Smooth muscle cell of bladder (primary cell): ENCODE results near the gene NPDC1. TPM values are rescaled to one million over a fixed set of nuclear protein-coding genes. Genes with fewer than 3 reads are reported as not detected.

ENCODE experiments used
- total RNA-seq: library from RNA; depleted of rRNA; stranded (reverse); fragments of >200 nt; gene quantifications from 2 replicates; pipeline ENCODE4 v1.2.3, GENCODE V29; 2014

Gene NPDC1, protein sequence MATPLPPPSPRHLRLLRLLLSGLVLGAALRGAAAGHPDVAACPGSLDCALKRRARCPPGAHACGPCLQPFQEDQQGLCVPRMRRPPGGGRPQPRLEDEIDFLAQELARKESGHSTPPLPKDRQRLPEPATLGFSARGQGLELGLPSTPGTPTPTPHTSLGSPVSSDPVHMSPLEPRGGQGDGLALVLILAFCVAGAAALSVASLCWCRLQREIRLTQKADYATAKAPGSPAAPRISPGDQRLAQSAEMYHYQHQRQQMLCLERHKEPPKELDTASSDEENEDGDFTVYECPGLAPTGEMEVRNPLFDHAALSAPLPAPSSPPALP
- total RNA-seq: 12.1 and 18.4 TPM in 2 replicates

DNA sequence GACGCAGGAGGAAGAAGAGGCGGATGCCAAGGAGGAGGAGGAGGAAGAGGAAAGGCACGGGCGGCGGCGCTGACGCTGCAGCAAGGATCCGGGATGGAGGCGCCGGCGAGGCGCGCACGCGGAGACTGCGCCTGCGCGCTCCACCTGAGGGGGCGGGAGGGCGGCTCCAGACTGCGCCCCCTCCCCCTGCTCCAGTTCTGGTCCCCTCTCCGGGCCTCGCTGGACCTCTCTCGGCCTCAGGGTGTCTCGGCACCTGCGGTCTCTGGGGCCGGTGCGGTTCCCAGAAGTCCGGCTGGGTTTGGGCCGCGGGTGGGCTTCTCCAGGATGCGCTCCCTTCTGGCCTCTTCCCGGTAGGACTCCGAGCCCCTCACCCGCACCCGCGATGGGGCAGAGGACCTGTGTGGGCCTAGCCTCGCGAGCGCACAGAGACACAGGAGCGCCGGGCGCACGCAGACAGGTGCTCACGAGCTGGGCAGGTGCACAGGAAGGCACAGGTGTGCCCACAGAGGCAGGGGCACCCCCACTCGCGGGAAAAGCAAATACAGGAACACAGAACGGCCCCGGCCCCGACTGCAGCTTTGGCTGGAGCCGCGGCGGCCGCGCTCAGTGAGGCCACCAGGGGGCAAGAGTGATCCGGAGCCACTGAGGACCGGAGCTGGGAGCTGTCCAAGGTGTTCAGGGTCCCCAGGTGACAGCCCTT is at the start of gene NPDC1:
NPDC1 (minus strand) TSS at position 90 of the 700 bp plus-strand sequence. CDS start 188 bp downstream, outside the sequence.

DNA sequence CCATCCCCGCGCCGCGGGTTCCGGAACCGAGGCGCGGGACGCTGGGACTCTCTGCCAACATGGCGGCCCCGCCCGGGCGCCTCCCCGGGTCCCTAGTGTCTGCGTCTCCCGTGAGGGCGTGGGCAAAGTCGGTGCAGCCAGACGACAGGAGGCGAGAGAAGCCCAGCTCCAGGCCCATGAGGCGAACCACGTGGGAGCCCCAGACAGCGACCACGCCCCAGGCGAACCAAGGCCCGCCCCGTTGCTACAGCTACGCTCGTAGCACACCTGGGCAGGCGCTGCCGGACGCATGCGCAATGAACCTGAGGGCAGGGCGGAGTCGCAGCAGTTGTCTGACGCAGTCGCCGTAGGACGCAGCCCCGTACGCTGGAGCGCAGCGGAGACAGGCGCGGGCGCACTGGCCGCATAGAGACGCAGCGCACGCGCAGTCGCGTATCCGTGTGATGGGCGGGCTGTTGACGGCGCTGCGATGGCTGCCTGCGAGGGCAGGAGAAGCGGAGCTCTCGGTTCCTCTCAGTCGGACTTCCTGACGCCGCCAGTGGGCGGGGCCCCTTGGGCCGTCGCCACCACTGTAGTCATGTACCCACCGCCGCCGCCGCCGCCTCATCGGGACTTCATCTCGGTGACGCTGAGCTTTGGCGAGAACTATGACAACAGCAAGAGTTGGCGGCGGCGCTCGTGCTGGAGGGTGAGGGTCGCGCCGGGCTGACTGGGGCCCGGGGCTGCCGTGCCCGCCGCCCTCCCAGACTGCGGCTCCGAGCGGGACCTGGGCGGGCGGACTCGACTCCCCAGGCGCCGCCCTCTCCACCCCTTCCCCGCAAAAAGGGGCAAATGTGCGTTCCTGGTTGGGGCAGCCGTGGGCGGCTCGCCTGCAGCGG is 40.8 kb upstream of the NPDC1 start, which contains the start of gene MAN1B1:
MAN1B1 (plus strand) TSS at position 455 of the 878 bp plus-strand sequence; CDS start at position 470, 15 bp downstream.

DNA sequence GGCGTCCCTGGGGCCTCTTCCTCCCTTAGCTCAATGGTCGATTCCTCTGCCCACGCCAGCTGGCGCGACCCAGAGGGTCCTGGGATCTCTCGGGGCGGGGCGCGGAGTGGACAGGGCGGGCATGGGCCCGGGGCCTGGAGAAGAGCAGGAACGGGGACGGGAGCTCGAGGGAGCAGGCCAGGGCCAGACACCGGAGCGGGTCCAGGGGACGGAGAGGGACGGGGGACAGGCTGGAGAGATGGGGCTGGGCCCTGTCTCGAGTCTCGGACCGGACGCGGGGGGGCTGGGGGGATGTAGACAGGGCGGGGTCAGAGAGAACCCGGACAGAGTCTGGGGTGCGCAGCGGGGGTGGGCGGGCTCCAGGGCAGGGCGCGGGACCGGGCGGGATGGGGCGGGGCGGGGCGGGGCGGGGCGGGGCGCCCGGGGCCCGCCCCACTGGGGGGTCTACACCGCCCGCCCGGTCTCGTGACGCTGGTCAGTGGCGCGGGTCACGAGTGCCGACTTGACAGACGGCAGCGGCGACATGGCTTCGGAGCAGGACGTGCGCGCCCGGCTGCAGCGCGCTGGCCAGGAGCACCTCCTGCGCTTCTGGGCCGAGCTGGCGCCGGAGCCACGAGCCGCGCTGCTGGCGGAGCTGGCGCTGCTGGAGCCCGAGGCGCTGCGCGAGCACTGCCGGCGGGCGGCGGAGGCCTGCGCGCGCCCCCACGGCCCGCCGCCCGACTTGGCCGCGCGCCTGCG is 31.2 kb upstream of the NPDC1 start, which contains the start of gene UAP1L1:
UAP1L1 (plus strand) TSS at position 508 of the 738 bp plus-strand sequence; CDS start at position 524, 16 bp downstream.

DNA sequence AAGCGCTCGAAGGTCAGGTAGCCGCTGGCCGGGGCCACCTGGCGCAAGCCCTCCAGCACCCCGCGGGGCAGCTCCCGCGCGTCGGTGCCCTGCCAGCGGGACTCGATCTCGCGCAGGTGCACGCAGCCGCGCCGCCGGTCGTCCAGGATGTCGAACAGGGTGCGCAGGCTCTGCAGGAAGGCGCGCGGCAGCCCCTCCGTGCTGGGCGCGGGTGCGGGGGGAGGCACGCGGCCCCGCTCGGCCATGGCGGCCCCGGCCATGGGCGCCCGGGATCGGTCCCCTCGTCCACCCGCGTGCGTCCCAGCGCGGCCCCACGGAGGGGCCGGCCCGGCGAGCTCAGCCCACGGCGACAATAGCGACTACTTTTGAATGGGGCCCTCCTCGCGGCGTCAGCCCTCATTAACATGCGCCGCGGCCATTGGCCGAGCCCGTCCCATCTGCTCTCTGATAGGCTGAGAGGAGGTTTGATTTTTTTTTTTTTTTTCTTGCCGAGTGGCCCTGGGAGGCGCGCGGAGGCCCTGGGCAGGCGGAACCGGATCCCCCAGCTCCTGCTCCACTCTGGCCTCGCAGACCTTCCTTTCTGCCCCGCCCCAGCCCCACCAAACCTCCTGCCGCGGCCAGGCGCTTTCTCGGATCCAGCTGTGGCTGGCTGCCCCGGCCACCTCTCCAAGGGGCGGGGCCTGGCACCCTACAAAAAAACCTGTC is 24.4 kb upstream of the NPDC1 start, which contains the start of gene SAPCD2:
SAPCD2 (minus strand) TSS at position 357 of the 705 bp plus-strand sequence; CDS start at position 260, 97 bp downstream.

DNA sequence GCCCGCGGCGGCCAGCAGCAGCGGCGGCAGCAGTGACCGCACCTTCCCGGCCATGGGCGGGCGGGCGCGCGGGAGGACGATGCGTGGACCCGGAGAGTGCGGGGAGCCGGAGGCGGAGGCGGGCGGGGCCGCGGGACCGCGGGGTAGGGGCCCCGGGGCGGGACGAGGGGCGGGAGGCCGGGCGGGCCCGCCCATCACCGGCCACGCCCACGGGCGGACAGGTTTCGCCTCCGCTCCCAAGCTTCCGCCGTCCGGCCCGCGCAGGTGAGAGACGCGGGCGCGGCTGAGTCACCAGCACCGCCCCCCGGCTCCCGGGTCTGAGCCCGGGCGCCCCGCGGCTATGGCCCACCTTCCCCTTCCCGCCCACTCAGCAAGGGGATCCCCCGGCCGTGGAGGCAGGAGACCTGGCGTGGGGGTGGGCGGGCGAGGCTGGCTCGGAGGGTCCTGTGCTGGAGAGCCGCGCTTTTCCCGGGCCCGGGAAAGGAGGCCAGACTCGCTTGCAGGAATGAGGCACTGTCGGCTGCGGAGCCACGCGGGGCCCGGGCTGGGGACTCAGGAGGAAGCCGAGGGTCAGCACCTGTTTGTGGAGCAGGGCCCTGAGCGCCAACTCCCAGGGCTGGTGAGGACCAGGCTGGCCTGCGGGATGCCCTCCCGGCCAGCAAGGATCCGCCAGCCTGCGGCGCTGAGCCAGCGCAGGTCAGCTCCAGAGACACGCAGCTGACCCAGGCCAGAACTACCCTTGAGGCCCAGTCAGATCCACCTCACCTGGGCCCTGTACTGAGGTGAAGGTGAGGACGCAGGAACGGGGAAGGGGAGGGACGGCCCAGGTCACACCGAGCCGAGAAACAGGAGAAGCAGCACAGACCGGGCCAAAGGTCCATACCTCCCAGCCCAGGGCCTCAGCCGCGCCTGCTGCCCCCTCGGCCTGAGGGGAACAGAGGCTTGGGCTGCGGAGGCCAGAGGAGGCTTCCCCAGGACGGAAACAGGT is 8.3 kb upstream of the NPDC1 start, which contains the start of gene ENTPD2:
ENTPD2 (minus strand) TSS at position 118 of the 988 bp plus-strand sequence; CDS start at position 54, 64 bp downstream.

DNA sequence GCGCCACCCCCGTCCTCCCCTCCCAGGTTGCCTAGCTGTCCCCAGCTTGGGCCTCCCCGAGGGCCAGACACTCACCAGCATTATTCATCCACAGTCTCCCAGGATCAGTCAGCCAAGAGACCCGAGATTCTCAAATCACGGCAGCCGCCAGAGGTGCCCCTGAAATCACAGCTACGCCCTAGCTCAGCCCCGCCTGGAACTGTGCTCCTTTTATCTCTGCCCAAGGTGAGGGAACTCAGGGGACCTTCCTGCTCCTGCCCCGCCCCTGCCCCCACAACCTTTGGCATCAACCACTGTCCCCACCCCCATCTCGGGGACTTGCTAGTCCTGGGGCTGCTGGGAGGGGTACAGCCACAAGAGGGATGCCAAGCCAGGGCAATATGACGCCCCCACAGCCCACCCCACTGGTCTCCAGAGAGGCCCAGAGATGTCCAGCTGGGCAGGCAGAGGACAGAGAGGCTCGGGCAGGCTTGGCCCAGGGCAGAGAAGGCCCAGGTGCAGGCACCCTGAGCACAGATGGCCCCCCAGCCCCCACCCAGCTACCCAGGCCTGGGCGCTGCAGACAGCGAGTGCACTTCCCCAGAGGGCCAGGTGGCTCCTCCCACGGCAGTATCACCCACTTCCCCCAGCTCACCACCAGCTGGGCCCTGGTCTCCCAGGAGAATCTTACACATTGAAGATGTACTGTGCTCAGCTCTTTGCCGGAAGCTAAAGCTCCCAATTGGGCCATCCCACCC is 13.9 kb downstream of the NPDC1 start, which contains the start of gene FUT7:
FUT7 (minus strand) TSS at position 185 of the 737 bp plus-strand sequence; CDS start at position 88, 97 bp downstream.

DNA sequence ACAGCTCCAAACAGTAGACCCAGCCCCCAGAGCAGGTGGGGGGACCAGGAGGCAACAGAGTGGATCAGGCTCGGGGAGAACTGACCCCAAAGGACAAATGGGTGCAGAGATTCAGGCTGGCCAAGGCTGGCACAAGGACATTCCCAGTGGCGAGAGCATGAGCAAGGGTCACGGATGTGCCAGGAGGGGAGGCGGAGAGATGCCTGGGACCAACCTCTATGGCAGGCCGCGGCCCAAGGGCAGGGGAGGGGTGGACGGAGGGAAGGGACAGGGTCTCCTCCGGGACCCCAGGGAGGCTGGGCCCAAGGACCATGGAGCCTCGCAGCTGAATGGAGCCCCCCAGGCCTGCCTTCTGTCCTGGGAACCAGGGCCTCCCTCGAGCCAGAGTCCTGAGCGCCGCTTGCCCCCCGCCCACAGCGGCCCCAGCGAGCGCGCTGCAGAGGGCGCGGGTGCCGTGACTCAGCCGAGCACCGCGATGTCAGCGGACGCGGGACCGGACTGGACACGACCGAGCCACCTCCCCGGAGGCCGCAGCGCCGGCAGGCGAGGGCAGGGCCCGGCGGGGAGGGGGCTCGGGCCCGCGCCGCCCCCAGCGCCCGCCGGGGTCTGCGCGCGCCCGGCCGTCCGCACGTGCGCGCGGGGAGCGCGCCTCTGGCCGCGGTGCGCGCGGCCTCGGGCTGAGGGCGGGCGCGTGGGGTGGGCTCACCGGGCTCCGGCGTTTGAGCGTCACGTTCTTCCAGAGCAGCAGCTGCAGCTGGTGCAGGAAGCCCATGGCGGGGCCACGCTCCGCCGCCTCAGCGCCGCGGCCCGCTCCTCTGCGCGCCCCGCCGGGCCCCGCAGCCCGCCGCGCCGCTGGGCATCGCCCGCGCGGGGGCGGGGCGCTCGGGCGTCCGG is 18.4 kb downstream of the NPDC1 start, which contains the start of gene ABCA2:
ABCA2 (minus strand) TSS at position 869 of the 894 bp plus-strand sequence; CDS start at position 772, 97 bp downstream.

DNA sequence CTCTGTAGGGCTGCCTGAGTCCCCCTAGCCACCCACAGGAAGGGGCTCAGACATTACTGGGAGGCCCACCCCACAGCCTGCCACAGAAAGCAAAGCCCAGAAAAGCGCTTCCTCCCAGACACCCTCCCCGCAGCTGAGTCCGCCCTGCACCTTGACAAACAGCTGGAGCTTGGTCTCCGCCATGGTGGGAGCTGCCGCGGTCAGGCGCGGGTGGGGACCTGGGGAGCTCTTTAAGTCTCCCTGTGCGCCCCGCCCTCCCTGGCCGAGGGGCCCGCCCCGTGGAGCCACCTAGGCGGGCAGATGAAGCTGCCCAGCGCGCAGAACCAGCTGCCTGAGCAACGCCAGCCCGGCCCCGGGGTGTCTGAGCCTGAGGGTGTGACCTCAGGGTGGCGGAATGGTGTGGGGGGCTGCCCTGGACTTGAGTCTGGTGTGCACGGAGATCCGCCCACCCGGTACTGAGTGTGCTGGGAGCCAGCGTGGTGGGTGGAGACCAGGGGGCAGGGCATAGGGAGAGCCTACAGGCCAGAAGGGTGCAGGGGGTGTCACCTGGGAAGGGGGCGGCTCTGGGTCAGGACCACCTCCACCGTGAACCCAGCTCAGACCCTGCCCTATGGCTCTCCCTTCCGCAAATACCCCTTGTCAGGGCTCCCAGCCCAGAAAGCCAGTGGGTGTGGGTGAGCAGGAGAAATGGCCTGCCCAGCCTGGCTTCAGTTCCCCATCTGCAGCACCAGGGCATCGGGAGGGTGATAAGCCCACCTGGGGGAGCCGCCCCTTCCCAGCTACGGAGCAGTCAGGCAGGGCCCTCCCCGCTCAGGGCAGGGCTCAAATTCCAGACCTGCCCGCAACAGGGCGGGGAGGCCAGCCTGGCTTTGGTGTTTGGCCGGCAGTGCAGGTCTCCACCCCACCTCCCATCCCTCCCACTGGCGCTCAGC is 49.4 kb downstream of the NPDC1 start, which contains the start of gene CLIC3:
CLIC3 (minus strand) TSS at position 208 of the 932 bp plus-strand sequence; CDS start at position 183, 25 bp downstream.

DNA sequence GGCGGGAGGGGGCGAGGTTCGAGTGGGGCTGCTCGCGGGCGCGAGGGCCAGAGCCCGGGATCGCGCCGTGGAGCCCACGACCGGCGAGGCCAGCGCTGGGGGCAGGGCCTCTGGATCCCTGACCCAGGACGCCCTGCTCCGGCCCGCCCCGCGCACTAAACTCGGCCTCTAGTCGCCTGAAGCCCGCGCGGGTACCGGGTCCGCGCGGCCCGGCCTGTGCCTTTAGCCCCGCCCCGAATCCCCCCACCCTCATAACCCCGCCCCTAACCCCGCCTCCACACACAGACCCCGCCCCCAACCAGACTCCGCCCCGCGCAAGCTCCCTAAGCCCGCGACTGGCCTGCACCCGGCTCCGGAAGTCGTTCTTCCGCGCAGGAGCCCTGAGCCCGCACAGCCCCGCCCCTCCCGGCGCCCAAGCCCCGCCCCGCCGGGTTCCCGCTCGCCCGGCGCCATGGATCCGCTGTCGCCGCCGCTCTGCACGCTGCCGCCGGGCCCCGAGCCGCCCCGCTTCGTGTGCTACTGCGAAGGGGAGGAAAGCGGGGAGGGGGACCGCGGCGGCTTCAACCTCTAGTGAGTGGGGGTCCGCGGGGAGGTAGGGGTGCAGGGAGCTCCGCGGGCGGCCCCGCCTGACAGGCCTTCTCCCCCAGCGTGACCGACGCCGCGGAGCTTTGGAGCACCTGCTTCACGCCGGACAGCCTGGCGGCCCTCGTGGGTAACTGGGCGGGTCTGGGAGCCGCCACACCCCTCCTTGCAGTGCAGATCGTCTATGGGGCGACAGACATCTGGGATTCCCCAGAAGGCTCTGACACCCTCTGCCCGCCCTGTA is 53.8 kb downstream of the NPDC1 start, which contains the start of gene PAXX:
PAXX (plus strand) TSS at position 430 of the 826 bp plus-strand sequence; CDS start at position 452, 22 bp downstream.

Other genes starting within 250 kb of the NPDC1 start
- 0.28 and 0.46 TPM in 2 replicates for gene CCDC183, start 249.8 kb downstream of the NPDC1 start, total RNA-seq
- gene RABL6, start 238.2 kb downstream of the NPDC1 start, total RNA-seq: 55.6 and 61.1 TPM in 2 replicates
- 1.00 and 1.4 TPM in 2 replicates for gene AJM1, start 203.7 kb downstream of the NPDC1 start, total RNA-seq
- gene PHPT1, start 196.8 kb downstream of the NPDC1 start, total RNA-seq: 203 and 206 TPM in 2 replicates
- gene MAMDC4, start 193.8 kb downstream of the NPDC1 start, total RNA-seq: 0.85 and 2.2 TPM in 2 replicates
- 452 and 470 TPM in 2 replicates for gene EDF1, start 179.9 kb downstream of the NPDC1 start, total RNA-seq
- 4.0 and 6.3 TPM in 2 replicates for gene TRAF2, start 159.7 kb downstream of the NPDC1 start, total RNA-seq
- gene FBXW5, start 101.4 kb downstream of the NPDC1 start, total RNA-seq: 116 and 152 TPM in 2 replicates
- gene C8G, start 100.9 kb downstream of the NPDC1 start, total RNA-seq: 0.14 TPM in 1 of 2 replicates, not detected in the other
- gene LCN12, start 93.9 kb downstream of the NPDC1 start, total RNA-seq: 0.28 TPM in 1 of 2 replicates, not detected in the other
- 2.3 and 14.1 TPM in 2 replicates for gene PTGDS, start 68.7 kb downstream of the NPDC1 start, total RNA-seq
- 0.57 and 3.4 TPM in 2 replicates for gene LCNL1, start 63.2 kb downstream of the NPDC1 start, total RNA-seq
- gene PAXX, start 53.8 kb downstream of the NPDC1 start, total RNA-seq: 6.6 and 7.5 TPM in 2 replicates
- gene CLIC3, start 49.6 kb downstream of the NPDC1 start, total RNA-seq: 5.0 and 7.8 TPM in 2 replicates
- 11.9 and 20.0 TPM in 2 replicates for gene ABCA2, start 17.9 kb downstream of the NPDC1 start, total RNA-seq
- not detected in 2 replicates for gene FUT7, start 14.1 kb downstream of the NPDC1 start, total RNA-seq
- gene ENTPD2, start 7.9 kb upstream of the NPDC1 start, total RNA-seq: not detected in 2 replicates
- 0.43 and 0.55 TPM in 2 replicates for gene SAPCD2, start 24.4 kb upstream of the NPDC1 start, total RNA-seq
- 7.7 and 14.3 TPM in 2 replicates for gene UAP1L1, start 31.3 kb upstream of the NPDC1 start, total RNA-seq
- gene MAN1B1, start 40.8 kb upstream of the NPDC1 start, total RNA-seq: 73.2 and 87.0 TPM in 2 replicates
- 68.8 and 81.6 TPM in 2 replicates for gene DPP7, start 68.6 kb upstream of the NPDC1 start, total RNA-seq
- under 0.01 TPM in 1 of 2 replicates, not detected in the other for gene GRIN1, start 93.0 kb upstream of the NPDC1 start, total RNA-seq
- gene LRRC26, start 123.9 kb upstream of the NPDC1 start, total RNA-seq: not detected in 2 replicates
- not detected in 2 replicates for gene TMEM210, start 125.9 kb upstream of the NPDC1 start, total RNA-seq
- 15.2 and 23.7 TPM in 2 replicates for gene ANAPC2, start 142.4 kb upstream of the NPDC1 start, total RNA-seq
- 60.9 and 66.0 TPM in 2 replicates for gene SSNA1, start 142.5 kb upstream of the NPDC1 start, total RNA-seq
- gene TPRN, start 154.6 kb upstream of the NPDC1 start, total RNA-seq: 4.1 and 4.8 TPM in 2 replicates
- gene TMEM203, start 159.5 kb upstream of the NPDC1 start, total RNA-seq: 25.6 and 37.7 TPM in 2 replicates
- 2.3 and 2.9 TPM in 2 replicates for gene NDOR1, start 159.5 kb upstream of the NPDC1 start, total RNA-seq
- gene RNF208, start 176.1 kb upstream of the NPDC1 start, total RNA-seq: under 0.01 and 0.18 TPM in 2 replicates
- gene CYSRT1, start 179.0 kb upstream of the NPDC1 start, total RNA-seq: 0.18 and 0.57 TPM in 2 replicates
- not detected in 2 replicates for gene RNF224, start 181.3 kb upstream of the NPDC1 start, total RNA-seq
- gene SLC34A3, start 184.7 kb upstream of the NPDC1 start, total RNA-seq: not detected in 2 replicates
- 101 and 110 TPM in 2 replicates for gene TUBB4B, start 195.1 kb upstream of the NPDC1 start, total RNA-seq
- gene STPG3, start 205.1 kb upstream of the NPDC1 start, total RNA-seq: not detected in 2 replicates
- 30.2 and 47.7 TPM in 2 replicates for gene NELFB, start 209.2 kb upstream of the NPDC1 start, total RNA-seq
- 11.0 and 13.5 TPM in 2 replicates for gene TOR4A, start 231.5 kb upstream of the NPDC1 start, total RNA-seq